Stimulated activated CD8-positive, alpha-beta memory T cell treated with anti-CD3 and anti-CD28 coated beads, Interleukin-15, amount 100 ng/mL, for 48 hours (primary cell): ENCODE data around the gene CALML3.
"Not testable (repeated sequence)": the region's sequence is repeated elsewhere in the genome, so short reads cannot be mapped to it uniquely, and the experiment has no call there.

Experiments used
- DNase-seq, 2 donors: peaks; one replicate each; pipeline ENCODE4 v3.0.0-alpha.2; 2020; ENCODE audit warnings: low read depth in 2 of 2

Gene CALML3

GRCh38 chr10:5524641-5525560 is at the start of gene CALML3:
Gene CALML3, plus strand, starts transcription at chr10:5524961. Its CDS starts 125 bp downstream, at chr10:5525086.
- no peak for DNase-seq

GRCh38 chr10:5475088-5475487 is 49.7 kb upstream of the CALML3 start:
- not testable (repeated sequence) for DNase-seq

DNA sequence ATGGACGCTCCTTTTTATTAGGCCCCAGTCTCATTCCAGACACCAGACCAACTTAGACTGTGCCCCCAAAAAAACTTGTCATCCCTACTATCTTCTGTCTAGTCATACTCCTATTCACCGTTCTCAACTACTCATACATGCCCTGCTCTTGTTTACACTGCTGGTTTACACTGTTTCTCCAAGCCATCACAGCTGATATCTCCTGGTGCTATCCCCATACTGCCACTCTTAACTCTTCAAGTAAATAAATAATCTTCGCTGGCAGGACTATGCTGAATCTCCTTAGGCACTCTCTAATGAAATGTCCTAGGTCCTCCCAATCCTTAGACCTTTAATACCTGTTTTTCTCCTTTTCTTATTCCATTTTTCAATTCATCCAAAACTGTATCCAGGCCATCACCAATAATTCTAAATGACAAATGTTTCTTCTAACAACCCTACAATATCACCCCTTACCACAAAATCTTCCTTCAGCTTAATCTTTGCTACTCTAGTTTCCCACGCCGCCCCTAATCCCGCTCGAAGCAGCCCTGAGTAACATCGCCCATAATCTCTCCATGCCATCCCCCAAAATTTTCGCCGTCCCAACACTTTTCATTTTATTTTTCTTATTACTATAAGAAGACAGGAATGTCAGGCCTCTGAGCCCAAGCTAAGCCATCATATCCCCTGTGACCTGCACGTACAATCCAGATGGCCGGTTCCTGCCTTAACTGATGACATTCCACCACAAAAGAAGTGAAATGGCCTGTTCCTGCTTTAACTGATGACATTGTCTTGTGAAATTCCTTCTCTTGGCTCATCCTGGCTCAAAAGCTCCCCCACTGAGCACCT is 48.6 kb upstream of the CALML3 start:
- not testable (repeated sequence) for DNase-seq

- DNase-seq = no peak
Observed at GRCh38 chr10:5476918-5477525, 47.7 kb upstream of the CALML3 start.

DNA sequence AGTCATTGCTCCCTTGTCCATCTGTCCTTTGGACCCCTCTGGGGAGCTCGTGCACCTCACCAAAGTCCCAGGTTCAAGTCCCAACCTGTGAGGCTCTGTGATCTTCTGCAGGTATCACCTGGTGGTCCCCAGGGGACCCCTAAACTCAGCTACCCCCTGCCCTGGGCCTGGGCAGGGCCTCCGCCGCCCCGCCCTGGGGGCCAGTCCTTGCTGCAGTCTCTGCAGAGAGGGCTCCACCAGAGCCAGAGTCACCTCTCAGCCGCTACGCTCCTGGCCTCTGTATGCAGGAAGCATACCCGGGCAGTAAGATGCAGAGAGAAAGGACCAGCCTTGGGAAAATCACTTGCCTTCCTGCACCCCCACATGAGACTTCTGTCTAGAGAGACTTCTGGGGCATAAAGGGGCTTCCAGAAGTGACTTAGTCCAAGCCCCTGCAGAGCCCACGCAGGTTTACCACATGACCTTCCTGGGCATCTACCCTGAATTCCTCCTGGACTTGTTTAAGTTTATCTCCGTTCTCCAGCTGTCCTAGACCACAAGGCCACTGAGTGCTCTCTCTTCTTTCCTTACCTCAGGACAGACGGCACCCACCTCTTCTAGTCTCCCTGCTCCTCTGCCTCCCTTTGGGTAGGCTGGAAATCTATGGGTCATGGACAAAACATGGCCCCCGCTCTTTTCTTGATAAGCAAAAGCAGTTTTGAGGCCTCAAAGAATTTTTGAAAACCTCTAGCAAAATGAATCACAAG is 46.6 kb upstream of the CALML3 start:
- no peak for DNase-seq

GRCh38 chr10:5478694-5479305 is 46.0 kb upstream of the CALML3 start:
- no peak for DNase-seq

DNA sequence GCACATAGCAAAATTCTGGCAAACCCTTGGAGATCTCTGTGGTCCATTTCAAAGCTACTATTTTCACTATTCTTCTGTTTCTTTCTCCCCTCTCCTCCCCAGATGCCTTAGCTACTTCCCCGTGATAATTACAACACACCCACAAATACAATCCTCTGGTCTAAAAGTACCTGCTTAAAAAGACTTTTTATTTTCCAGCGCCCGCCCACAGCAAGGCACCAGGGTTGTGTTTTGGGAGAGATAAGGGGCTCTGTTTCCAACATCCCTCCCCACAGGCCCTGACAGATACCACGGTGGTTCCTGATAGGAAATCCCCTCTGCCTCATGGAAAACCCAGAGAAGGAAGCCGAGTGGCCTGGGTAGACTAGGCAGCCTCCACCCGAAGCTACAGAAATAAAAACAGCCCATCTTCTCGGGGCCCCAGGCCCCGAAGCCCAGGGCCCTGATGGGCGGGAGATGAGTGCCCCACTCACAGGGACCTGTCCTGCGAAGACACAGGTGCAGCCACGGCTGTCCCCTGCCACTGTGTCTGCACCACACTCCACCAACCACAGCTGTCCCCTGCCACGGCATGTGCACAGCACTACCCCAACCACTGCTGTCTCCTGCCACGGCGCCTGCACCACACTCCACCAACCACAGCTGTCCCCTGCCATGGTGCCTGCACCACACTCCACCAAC is 45.1 kb upstream of the CALML3 start:
- no peak for DNase-seq

DNA sequence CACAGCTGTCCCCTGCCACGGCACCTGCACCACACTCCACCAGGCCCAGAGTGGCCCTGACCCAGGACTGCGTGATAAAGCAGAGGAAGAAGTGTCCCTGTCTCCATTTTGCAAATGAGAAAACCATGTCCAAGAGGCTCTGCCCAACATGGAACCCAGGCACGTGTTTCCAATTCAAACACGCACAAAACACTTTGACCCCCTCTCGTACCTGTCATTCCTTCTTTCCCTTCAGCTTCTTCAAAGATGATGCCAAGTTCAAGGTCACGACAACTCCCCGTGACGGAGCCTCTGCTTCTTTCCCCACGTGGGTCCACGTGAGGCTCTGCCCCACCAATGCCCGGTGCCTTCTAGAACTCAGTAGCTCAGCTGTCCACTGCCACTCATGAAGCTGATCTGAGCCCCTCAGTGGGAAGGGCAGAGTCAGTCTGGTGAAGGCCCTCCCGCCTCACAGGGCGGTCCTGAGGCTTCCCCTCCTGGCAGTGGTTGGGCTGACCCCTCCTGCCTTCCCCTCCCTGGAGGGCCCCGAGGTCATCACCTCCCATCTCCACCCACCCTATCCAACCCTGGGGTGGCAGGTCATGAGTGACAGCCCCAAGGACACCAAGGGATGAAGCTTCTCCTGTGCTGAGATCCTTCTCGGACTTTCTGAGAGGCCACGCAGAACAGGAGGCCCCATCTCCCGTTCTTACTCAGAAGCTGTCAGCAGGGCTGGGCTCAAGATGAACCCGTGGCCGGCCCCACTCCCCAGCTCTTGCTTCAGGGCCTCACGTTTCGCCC is 44.4 kb upstream of the CALML3 start:
- DNase-seq = no peak

GRCh38 chr10:5481121-5481520 is 43.6 kb upstream of the CALML3 start:
- no peak for DNase-seq

GRCh38 chr10:5482016-5482415 is 42.7 kb upstream of the CALML3 start:
- no peak for DNase-seq

DNA sequence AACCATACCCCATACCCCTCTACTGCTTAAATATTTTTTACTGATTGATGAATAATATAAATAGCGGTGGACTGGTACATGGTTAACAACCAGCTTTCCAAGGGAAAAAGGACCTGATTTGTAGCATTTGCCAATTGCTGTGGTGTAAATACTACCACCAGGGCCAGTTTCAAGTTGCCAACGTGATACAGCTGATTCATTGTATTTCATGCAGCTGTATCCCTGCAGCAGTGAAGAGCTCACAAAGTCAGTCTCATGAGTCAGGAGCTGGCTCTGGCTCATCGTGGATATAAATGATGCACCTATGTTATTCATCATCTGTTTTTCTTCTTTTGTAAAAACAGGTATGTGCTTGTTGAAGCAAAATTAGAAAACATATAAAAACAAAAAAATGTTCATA is 40.6 kb upstream of the CALML3 start:
- DNase-seq = no peak

DNA sequence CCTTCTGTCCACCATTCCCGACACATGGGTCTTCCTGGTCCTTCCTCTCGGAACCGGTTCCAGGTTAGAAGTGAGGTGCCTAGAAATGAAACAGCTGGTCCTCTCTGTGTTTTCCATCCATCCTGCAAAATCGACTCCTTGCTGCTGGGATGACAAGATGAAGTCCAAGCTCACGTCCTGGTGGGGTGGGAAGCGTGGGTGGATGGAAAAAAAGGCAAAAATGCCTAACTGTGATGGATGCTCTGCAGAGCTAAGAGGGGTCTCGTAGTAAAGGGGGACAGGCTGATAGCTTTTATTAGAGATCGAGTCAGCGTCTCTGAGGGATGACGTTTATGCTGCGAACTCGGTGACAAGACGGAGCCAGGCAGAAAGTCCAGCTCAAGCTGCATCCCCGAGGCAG is 39.5 kb upstream of the CALML3 start:
- DNase-seq = no peak

DNA sequence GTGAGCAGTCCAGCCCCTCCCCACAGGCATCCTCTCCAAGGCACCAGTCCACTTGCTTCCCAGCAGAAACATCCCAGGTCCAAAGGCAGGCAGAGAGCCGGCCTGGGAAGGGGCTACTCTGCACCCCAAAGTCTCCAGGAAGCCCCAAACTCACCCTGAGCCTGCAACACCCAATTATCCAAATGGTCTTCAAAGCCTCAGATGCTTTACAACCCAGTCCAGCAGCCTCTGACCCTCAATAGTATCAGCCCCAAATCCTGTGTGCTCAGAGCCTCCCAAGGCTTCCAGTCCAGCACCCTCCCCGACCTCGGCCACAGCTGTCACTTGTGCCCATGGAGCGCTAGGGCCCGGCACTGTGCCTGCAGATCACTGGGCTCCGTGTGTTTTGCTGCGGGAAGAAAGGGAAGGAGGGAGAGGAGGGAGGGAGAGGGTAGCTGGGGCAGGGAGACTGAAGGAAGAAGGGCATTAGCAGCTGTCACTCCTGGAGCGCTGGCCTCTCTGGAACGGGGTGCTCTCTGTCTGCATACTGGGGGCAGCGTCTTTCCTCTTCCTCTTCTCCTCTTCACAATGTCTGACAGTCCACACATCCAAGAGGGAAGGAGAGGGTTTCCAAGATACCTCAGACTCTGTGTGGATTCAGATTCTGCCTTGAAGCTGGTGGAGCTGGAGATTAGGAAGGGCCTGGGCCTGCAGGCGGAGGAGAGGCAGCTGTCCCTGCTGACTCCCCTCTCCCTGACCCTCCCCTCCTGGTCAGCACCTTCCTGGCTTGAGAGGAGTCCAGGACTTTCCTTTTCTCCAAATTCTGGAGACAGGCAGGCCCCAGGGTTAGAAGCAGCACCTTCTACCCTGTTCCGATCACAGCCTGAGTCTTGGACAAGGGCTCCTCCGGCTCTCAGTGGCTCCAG is 38.6 kb upstream of the CALML3 start:
- DNase-seq = no peak

DNA sequence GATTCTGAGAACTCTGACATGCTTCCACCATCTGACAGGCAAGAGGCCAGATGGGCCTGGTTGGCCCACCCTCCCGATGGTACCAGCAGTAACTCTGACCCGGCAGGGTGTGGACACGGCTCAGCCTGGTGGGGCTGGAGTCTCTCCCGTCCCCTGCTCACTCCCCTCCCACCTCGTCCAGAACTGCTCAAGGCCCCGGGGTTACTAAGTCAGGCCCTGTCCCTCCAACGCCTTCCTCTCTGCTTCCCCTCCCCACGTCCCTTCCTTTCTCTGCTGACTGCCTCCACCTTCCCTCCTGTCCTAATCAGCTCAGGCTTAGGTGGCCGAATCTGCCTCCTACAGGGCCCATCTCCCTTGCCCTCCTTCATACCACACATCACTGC is 37.9 kb upstream of the CALML3 start:
- no peak for DNase-seq

DNA sequence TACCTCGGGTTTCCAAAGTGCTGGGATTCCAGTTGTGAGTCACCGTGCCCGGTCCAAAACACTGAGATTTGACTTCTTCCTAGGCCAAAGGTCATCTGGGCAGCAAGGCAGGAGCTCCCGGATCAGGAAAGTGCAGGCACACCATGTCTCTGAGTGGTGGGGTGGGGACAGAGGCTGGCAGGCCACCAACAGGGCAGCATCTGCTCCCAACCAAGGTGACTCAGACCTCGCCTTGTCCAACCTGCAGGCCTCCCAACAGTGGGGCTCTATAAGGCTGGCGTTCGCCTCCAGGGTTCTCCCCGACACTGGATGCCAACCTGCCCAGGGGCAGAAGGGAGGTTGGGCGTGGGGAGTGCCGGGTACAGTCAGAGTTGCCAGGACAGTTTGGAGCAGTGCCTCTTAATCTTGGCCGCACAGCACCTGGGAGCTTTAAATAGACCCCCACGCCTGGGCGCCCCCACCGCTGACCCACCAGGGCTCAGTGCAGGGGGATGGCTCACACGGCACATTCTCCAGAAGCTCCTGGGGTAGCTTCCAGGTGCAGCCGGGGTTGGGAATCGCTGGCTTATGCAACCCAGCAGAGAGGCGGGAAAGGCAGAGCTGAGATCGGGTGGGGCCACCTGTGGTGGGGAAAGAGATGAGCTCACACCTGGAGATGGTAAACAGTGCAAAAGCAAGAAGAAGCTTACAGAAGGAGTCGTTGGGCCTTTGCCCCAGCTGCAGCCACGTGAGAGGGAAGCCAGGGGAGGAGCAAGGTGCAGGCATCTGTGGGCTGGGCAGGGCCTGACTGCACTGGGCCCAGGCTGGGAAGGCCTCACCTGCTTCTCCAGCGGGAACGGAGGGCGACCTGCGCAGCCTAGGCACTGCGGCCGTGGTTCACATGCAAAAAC is 36.2 kb upstream of the CALML3 start:
- no peak for DNase-seq

GRCh38 chr10:5490032-5490431 is 34.7 kb upstream of the CALML3 start:
- no peak for DNase-seq

DNA sequence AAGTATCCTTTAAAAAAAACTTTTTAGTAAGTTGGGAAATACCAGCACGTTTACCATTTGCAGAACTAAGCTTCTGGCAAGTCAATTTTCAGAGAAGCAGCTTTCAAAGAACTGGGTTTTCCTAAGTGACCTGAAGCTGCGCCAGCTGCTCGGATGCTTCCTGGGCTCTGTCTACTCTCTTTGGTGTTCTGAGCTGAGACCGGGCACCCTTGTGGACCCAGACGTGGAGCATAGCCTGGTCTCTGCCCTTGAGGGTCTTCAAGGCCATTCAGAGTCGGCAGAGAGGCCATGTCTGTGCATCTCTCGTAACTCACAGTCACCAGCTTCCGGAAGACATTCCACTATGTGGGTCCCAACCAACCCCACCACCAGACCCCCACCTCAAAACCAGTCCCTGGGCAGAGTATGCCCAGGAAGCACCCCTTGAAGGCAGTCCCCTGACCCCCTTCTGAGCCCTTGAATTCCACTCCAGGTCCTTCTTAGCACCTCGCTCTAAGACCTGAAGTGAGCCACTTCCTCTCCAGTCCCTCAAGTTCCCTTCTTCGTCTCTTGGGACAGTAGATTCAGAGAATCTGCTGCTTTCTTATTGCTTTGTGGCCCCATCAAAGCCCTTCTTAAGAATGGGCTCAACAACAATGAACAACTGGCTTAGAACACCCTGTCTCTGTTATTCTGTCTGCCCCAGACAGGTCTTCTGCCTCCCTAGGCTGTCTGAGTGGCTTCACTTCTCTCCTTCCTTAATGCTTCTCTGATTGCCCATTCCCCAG is 33.9 kb upstream of the CALML3 start:
- DNase-seq = no peak
